ENCODE data around the gene KRTAP5-11. TPM values are rescaled to one million over a fixed set of nuclear protein-coding genes. Genes with fewer than 3 reads are reported as not detected.
"Not testable (repeated sequence)": the region's sequence is repeated elsewhere in the genome, so short reads cannot be mapped to it uniquely, and the experiment has no call there.

KRTAP5-11 gene
- total RNA-seq, 1 experiment from 2014 or later, result not detected

DNA sequence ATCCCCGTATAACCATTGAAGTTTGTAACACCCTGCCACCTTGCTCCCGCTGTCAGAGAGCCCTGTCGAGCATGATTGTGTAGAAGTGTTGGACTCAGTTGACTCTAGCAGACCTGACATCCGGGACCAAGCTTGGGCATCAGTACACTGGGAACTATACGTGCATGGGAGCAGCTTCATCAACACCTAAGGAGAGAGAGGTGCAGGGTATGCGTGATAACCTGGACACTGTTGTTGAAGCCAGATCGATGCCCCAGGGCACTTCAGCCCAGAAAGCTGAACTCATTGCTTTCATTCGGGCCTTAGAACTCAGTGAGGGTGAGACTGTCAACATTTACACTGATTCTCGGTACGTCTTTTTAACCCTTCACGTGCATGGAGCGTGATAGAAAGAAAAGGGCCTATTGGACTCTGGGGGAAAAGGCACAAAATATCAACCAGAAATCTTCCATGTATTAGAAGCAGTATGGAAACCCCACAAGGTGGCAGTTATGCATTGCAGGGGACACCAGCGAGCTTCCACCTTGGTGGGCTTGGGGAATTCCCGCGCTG is 31.8 kb upstream of the KRTAP5-11 start:
- CTCF ChIA-PET; H3K36me3 ChIP-seq (ENCODE audit: insufficient read depth, low read length, poor library complexity, severe bottlenecking); POLR2A ChIA-PET (ENCODE audit: low non-redundant PET); H3K27me3 ChIP-seq (replicated peaks; ENCODE audit: insufficient read depth, low read depth, low read length, poor library complexity); H3K4me1 ChIP-seq (ENCODE audit: insufficient read depth, low read length, poor library complexity, severe bottlenecking); intact Hi-C loops (cut with micrococcal nuclease; ENCODE audit: unreplicated experiment); H3K27ac ChIP-seq (ENCODE audit: low read depth, low read length, poor library complexity, severe bottlenecking); H3K9me3 ChIP-seq (ENCODE audit: low read depth, low read length, poor library complexity, severe bottlenecking); BruUV-seq (replicated peaks); DNase-seq (ENCODE audit: low spot score); H3K4me3 ChIP-seq (ENCODE audit: low read depth, low read length, poor library complexity, severe bottlenecking): not testable (repeated sequence)

DNA sequence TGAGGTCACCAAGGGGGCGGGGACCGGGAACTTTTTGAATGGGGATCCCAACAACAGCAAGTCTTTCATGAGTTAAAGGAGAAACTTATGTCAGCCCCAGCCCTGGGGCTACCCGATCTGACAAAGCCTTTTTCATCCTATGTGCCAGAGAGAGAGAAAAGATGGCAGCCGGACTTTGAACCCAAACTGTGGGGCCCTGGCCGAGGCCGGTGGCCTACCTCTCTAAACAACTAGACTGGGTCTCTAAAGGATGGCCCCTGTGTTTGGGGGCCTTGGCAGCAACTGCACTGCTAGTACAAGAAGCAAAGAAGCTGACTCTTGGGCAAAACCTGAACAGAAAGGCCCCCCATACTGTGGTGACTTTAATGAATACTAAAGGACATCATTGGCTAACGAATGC is 31.3 kb upstream of the KRTAP5-11 start:
- H3K9me3 ChIP-seq (ENCODE audit: low read depth, low read length, poor library complexity, severe bottlenecking); DNase-seq (ENCODE audit: low spot score); intact Hi-C loops (cut with micrococcal nuclease; ENCODE audit: unreplicated experiment); H3K4me3 ChIP-seq (ENCODE audit: low read depth, low read length, poor library complexity, severe bottlenecking); H3K4me1 ChIP-seq (ENCODE audit: insufficient read depth, low read length, poor library complexity, severe bottlenecking); BruUV-seq (replicated peaks); H3K36me3 ChIP-seq (ENCODE audit: insufficient read depth, low read length, poor library complexity, severe bottlenecking); CTCF ChIA-PET; H3K27ac ChIP-seq (ENCODE audit: low read depth, low read length, poor library complexity, severe bottlenecking); H3K27me3 ChIP-seq (replicated peaks; ENCODE audit: insufficient read depth, low read depth, low read length, poor library complexity); POLR2A ChIA-PET (ENCODE audit: low non-redundant PET): not testable (repeated sequence)

GRCh38 chr11:71611218-71611910 is 28.7 kb upstream of the KRTAP5-11 start:
- H3K27ac ChIP-seq (ENCODE audit: low read depth, low read length, poor library complexity, severe bottlenecking); intact Hi-C loops (cut with micrococcal nuclease; ENCODE audit: unreplicated experiment); H3K36me3 ChIP-seq (ENCODE audit: insufficient read depth, low read length, poor library complexity, severe bottlenecking); DNase-seq (ENCODE audit: low spot score); CTCF ChIA-PET; H3K4me1 ChIP-seq (ENCODE audit: insufficient read depth, low read length, poor library complexity, severe bottlenecking); POLR2A ChIA-PET (ENCODE audit: low non-redundant PET); BruUV-seq (replicated peaks); H3K4me3 ChIP-seq (ENCODE audit: low read depth, low read length, poor library complexity, severe bottlenecking); H3K9me3 ChIP-seq (ENCODE audit: low read depth, low read length, poor library complexity, severe bottlenecking): not testable (repeated sequence)
- H3K27me3 ChIP-seq (replicated peaks; ENCODE audit: insufficient read depth, low read depth, low read length, poor library complexity), result peaks cover 12% of the 10 kb centered on the region

DNA sequence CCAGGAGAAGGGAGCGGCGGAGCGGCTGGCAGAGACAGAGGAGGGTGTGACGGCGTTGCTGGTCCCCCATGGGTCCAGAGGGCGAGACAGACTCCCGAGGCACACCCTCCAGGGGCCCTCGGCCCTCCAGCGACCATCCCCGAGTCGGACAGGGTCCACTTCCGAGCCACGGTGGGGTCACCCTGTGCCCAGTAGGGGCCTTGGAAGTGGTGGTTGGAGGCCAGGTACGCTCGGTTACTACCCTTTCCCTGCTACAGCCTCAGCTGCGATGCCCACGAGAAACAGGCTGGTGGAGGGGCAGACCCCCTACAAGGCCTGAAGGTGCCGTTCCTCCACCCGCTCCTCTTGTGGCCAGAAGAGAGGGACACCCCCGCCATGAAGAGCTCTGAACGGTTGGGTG is 25.6 kb upstream of the KRTAP5-11 start:
- H3K36me3 ChIP-seq (ENCODE audit: insufficient read depth, low read length, poor library complexity, severe bottlenecking); CTCF ChIA-PET; DNase-seq (ENCODE audit: low spot score); H3K4me1 ChIP-seq (ENCODE audit: insufficient read depth, low read length, poor library complexity, severe bottlenecking); H3K4me3 ChIP-seq (ENCODE audit: low read depth, low read length, poor library complexity, severe bottlenecking); intact Hi-C loops (cut with micrococcal nuclease; ENCODE audit: unreplicated experiment); POLR2A ChIA-PET (ENCODE audit: low non-redundant PET); H3K27ac ChIP-seq (ENCODE audit: low read depth, low read length, poor library complexity, severe bottlenecking); BruUV-seq (replicated peaks); H3K9me3 ChIP-seq (ENCODE audit: low read depth, low read length, poor library complexity, severe bottlenecking): not testable (repeated sequence)
- H3K27me3 ChIP-seq (replicated peaks; ENCODE audit: insufficient read depth, low read depth, low read length, poor library complexity), result peaks cover 12% of the 10 kb centered on the region

DNA sequence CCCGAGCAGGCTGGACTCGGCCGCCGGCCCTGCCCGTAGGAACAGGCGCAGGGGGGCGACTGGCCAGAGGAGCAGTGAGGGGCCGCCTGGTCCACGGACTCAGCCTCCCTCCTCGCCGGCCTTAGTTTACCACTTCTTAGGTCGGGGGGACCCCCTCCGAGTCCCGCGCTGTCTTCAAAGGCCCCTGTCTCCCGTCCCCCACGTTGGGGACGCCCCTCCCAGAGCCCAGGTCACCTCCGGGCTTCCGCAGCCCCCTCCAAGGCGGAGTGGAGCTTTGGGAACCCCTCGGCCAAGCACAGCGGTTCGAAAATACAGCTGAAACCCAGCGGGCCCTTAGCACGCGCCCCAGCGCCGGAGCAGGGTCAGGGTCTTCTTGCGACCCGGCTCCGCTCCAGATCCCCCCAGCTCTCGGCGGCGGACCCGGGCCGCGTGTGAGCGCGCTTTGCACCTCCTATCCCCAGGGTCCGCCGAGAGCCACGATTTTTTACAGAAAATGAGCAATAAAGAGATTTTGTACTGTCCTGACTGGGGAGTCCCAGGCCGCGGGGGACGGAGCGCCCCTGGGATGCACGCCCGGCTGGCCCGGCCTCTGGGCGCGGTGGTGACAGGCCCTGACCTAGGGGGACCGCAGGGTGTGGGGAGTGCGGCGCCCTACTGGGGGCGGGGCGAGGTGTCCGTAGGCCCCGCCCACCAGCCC is 25.0 kb upstream of the KRTAP5-11 start:
- H3K27me3 ChIP-seq (replicated peaks; ENCODE audit: insufficient read depth, low read depth, low read length, poor library complexity), result peaks cover 12% of the 10 kb centered on the region
- intact Hi-C loops (cut with micrococcal nuclease; ENCODE audit: unreplicated experiment); H3K4me3 ChIP-seq (ENCODE audit: low read depth, low read length, poor library complexity, severe bottlenecking); H3K27ac ChIP-seq (ENCODE audit: low read depth, low read length, poor library complexity, severe bottlenecking); H3K36me3 ChIP-seq (ENCODE audit: insufficient read depth, low read length, poor library complexity, severe bottlenecking); H3K9me3 ChIP-seq (ENCODE audit: low read depth, low read length, poor library complexity, severe bottlenecking); DNase-seq (ENCODE audit: low spot score); BruUV-seq (replicated peaks); H3K4me1 ChIP-seq (ENCODE audit: insufficient read depth, low read length, poor library complexity, severe bottlenecking); POLR2A ChIA-PET (ENCODE audit: low non-redundant PET): not testable (repeated sequence)
- CTCF ChIA-PET, result interaction anchor here (0.6 kb wide), 1 partner anchor 50 kb away, joined by 3 read pairs; no protein-coding TSS in a partner anchor
